ENCODE measurements around the gene MMEL1. TPM values are rescaled to one million over a fixed set of nuclear protein-coding genes. Genes with fewer than 3 reads are reported as not detected.

The MMEL1 gene
- total and polyA plus RNA-seq, 2 of the 13 experiments (the other 11 are each of a cell fraction or from before 2014, with no cell fraction given), result 0.48 TPM; not detected in 1

DNA sequence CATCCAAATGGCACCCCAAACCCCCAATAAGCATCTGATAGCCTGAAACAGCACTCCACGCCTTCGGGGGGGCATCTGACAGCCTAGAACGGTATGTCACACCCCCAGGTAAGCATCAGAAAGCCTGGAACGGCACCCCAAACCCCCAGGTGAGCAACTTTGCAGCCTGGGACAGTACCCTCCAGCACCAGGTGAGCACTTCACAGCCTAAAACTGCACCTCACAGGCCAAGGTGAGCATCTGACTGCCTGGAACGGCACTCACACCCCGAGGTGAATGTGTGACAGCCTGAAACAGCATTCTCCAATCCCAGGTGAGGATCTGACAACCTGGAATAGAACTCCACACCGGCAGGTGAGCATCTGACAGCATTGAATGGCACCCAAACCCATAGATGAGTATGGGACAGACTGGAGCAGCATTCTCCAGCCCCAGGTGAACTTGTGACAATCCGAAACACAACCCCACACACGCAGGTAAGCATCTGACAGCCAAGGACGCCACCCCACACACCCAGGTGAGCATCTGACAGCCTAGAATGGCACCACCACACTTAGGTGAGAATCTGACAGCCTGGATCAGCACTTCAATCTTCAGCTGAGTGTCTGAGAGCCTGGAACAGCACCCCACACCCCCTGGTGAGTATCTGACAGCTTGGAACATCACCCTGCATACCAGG lies 18.3 kb upstream of the MMEL1 start:
- H3K79me2 ChIP-seq (ENCODE audit: insufficient read depth, low read length), result no peaks in the 10 kb centered on the region
- H3K36me3 ChIP-seq (replicated peaks in 1 of 2; ENCODE audit: control insufficient read depth in 1 of 2, insufficient read depth in 2 of 2, low read length in 2 of 2), result no peaks in the 10 kb centered on the region
- no peaks in the 10 kb centered on the region; the same call in 1 of the 2 replicates for H4K20me1 ChIP-seq (ENCODE audit: insufficient read depth, low read length)
- POLR2A ChIA-PET, result no interaction called here
- H3K27me3 ChIP-seq (ENCODE audit: control insufficient read depth in 1 of 2, insufficient read depth in 2 of 2, low read length in 2 of 2), result peaks cover 0 to 3% of the 10 kb centered on the region in 2 experiments; a peak in 1 of 5 replicates
- TF ChIP-seq RAD51 (IDR thresholded peaks at IDR 0.05; ENCODE audit: borderline replicate concordance), result no peak
- TF ChIP-seq DMAP1 (CRISPR knock-in tag; IDR thresholded peaks at IDR 0.05), result no peak
- TF ChIP-seq, protein P1, sequence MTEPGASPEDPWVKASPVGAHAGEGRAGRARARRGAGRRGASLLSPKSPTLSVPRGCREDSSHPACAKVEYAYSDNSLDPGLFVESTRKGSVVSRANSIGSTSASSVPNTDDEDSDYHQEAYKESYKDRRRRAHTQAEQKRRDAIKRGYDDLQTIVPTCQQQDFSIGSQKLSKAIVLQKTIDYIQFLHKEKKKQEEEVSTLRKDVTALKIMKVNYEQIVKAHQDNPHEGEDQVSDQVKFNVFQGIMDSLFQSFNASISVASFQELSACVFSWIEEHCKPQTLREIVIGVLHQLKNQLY (CRISPR knock-in tag; IDR thresholded peaks at IDR 0.05), result no peak
- no peak for TF ChIP-seq RARG (CRISPR knock-in tag; IDR thresholded peaks at IDR 0.05; ENCODE audit: low read depth)
- TF ChIP-seq, protein P2, sequence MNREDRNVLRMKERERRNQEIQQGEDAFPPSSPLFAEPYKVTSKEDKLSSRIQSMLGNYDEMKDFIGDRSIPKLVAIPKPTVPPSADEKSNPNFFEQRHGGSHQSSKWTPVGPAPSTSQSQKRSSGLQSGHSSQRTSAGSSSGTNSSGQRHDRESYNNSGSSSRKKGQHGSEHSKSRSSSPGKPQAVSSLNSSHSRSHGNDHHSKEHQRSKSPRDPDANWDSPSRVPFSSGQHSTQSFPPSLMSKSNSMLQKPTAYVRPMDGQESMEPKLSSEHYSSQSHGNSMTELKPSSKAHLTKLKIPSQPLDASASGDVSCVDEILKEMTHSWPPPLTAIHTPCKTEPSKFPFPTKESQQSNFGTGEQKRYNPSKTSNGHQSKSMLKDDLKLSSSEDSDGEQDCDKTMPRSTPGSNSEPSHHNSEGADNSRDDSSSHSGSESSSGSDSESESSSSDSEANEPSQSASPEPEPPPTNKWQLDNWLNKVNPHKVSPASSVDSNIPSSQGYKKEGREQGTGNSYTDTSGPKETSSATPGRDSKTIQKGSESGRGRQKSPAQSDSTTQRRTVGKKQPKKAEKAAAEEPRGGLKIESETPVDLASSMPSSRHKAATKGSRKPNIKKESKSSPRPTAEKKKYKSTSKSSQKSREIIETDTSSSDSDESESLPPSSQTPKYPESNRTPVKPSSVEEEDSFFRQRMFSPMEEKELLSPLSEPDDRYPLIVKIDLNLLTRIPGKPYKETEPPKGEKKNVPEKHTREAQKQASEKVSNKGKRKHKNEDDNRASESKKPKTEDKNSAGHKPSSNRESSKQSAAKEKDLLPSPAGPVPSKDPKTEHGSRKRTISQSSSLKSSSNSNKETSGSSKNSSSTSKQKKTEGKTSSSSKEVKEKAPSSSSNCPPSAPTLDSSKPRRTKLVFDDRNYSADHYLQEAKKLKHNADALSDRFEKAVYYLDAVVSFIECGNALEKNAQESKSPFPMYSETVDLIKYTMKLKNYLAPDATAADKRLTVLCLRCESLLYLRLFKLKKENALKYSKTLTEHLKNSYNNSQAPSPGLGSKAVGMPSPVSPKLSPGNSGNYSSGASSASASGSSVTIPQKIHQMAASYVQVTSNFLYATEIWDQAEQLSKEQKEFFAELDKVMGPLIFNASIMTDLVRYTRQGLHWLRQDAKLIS (CRISPR knock-in tag; IDR thresholded peaks at IDR 0.05), result no peak
- no peak for TF ChIP-seq ZNF547 (CRISPR knock-in tag; IDR thresholded peaks at IDR 0.05)
- TF ChIP-seq ZNF230 (CRISPR knock-in tag; IDR thresholded peaks at IDR 0.05), result no peak
- no peak for TF ChIP-seq CHD4 (IDR thresholded peaks at IDR 0.05; ENCODE audit: borderline replicate concordance, low read length)
- TF ChIP-seq ZNF616 (CRISPR knock-in tag; IDR thresholded peaks at IDR 0.05; ENCODE audit: low read depth), result no peak
- TF ChIP-seq, protein P3, sequence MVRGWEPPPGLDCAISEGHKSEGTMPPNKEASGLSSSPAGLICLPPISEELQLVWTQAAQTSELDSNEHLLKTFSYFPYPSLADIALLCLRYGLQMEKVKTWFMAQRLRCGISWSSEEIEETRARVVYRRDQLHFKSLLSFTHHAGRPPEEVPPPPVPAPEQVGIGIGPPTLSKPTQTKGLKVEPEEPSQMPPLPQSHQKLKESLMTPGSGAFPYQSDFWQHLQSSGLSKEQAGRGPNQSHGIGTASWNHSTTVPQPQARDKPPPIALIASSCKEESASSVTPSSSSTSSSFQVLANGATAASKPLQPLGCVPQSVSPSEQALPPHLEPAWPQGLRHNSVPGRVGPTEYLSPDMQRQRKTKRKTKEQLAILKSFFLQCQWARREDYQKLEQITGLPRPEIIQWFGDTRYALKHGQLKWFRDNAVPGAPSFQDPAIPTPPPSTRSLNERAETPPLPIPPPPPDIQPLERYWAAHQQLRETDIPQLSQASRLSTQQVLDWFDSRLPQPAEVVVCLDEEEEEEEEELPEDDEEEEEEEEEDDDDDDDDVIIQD (CRISPR knock-in tag; IDR thresholded peaks at IDR 0.05; ENCODE audit: low read depth), result no peak
- TF ChIP-seq HIVEP1 (CRISPR knock-in tag; IDR thresholded peaks at IDR 0.05), result no peak
- TF ChIP-seq, protein P4, sequence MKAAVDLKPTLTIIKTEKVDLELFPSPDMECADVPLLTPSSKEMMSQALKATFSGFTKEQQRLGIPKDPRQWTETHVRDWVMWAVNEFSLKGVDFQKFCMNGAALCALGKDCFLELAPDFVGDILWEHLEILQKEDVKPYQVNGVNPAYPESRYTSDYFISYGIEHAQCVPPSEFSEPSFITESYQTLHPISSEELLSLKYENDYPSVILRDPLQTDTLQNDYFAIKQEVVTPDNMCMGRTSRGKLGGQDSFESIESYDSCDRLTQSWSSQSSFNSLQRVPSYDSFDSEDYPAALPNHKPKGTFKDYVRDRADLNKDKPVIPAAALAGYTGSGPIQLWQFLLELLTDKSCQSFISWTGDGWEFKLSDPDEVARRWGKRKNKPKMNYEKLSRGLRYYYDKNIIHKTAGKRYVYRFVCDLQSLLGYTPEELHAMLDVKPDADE (CRISPR knock-in tag; IDR thresholded peaks at IDR 0.05), result no peak
- H3K4me2 ChIP-seq (ENCODE audit: low read depth, low read length), result no peak overlapping the region
- peaks cover 14% of the 10 kb centered on the region for H3K9me3 ChIP-seq (ENCODE audit: low read length)
- 0% methylated on average over 3 of the region's 10 CpGs for WGBS (ENCODE audit: low lambda C conversion rate)
- no peak overlapping the region for H3K4me3 ChIP-seq (replicated peaks in 1 of 3; ENCODE audit: insufficient read depth in 1 of 3, low read depth in 2 of 3, low read length in 3 of 3)
- no TSS peak for BruUV-seq (replicated peaks)
- intact Hi-C loops (cut with micrococcal nuclease; ENCODE audit: unreplicated experiment), result no loop called here
- in situ Hi-C loops (cut with HindIII; ENCODE audit: extremely low pct_ligation_motif_present, low pct_unique_long_range_greater_than_20kb), result no loop called here
- H3K27ac ChIP-seq (ENCODE audit: extremely low read length, insufficient read depth, low read length), result no peak overlapping the region
- CTCF ChIA-PET (ENCODE audit: low intra/inter-chr PET ratio, low total read pairs), result no interaction called here
- H3K4me1 ChIP-seq (ENCODE audit: insufficient read depth, low read length), result no peaks in the 10 kb centered on the region
- FAIRE-seq (no peak), DNase-seq (ENCODE audit: low spot score) (no peak), ATAC-seq (no peak)
- no peak overlapping the region for H3K9ac ChIP-seq (ENCODE audit: insufficient read depth, low read depth, low read length)
- H2AFZ ChIP-seq (ENCODE audit: low read length), result no peak overlapping the region

Measured in HepG2 (cell line).